ENCODE results near the gene LONRF2. TPM values are rescaled to one million over a fixed set of nuclear protein-coding genes. Genes with fewer than 3 reads are reported as not detected.

Gene LONRF2
- total RNA-seq, 1 experiment from 2014 or later, result 2.7 TPM

DNA sequence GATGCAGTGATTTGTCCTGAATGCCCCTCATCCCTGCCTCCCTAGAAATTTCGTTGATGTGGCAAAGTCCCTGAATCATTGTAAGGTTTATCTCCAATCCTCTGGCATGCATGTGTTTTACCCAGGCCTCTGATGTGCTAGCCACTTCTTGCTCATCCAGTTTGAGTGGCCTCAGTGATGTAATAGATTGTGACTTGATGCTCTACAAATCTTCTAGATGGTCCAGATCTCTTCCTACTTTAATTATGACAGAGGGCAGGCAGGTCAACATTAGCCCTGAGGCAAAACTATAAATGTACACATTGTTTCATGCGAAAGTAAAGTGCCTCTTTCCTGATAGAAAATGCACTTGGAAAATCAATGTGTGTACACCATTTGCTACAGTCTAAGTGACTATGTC, 54.5 kb downstream of the LONRF2 start:
- no peak overlapping the region for H4K8ac ChIP-seq (replicated peaks; ENCODE audit: insufficient read length, low read depth, low read length)
- no peak overlapping the region for H4K91ac ChIP-seq (ENCODE audit: insufficient read length, low read depth, low read length)
- H3K18ac ChIP-seq (ENCODE audit: insufficient read length, low read depth, low read length), result no peak overlapping the region
- no peak overlapping the region for H2BK15ac ChIP-seq (ENCODE audit: low read depth, low read length)
- H3K14ac ChIP-seq (ENCODE audit: insufficient read depth, low read length), result no peak overlapping the region
- H2BK120ac ChIP-seq (ENCODE audit: low read depth, low read length, poor library complexity, severe bottlenecking), result no peak overlapping the region
- no peak overlapping the region for H3K4me2 ChIP-seq (ENCODE audit: insufficient read depth, insufficient read length, low read length)
- H3K23ac ChIP-seq (ENCODE audit: insufficient read length, low read depth, low read length), result no peak overlapping the region
- no peak overlapping the region for H3K27ac ChIP-seq (ENCODE audit: insufficient read length, low read depth, low read length)
- no peak overlapping the region for H4K5ac ChIP-seq (ENCODE audit: insufficient read length, low read depth, low read length)
- no peaks in the 10 kb centered on the region for H3K79me2 ChIP-seq (ENCODE audit: insufficient read depth, low read length)
- H3K4me1 ChIP-seq (ENCODE audit: insufficient read depth, low read length), result no peaks in the 10 kb centered on the region
- H4K20me1 ChIP-seq (ENCODE audit: control insufficient read depth, insufficient read depth, insufficient read length), result no peaks in the 10 kb centered on the region
- no peak overlapping the region for H2BK5ac ChIP-seq (ENCODE audit: insufficient read length, low read length)
- H3K27me3 ChIP-seq (ENCODE audit: insufficient read depth, low read length), result no peaks in the 10 kb centered on the region
- no peak overlapping the region for H3K4me3 Mint-ChIP-seq
- H3K36me3 Mint-ChIP-seq (ENCODE audit: insufficient read depth in 1 of 3, low read depth in 3 of 3), result peaks cover 3 to 9% (median 4%) of the 10 kb centered on the region in 3 experiments; a peak in 5 of 7 replicates
- H3K27me3 Mint-ChIP-seq (ENCODE audit: low read depth), result no peaks in the 10 kb centered on the region; the same call in 1 of the 2 replicates
- H2AK5ac ChIP-seq (ENCODE audit: insufficient read length, low read length), result no peak overlapping the region
- no peak overlapping the region for H3K9ac ChIP-seq (ENCODE audit: extremely low read depth, insufficient read length, low read length)
- no peak overlapping the region for H3K27ac Mint-ChIP-seq
- DNase-seq, result no peak
- H2BK20ac ChIP-seq (ENCODE audit: low read depth, low read length, poor library complexity, severe bottlenecking), result no peak overlapping the region
- H3K79me1 ChIP-seq (ENCODE audit: insufficient read depth, low read depth, low read length, poor library complexity, severe bottlenecking), result no peaks in the 10 kb centered on the region
- no peaks in the 10 kb centered on the region for H3K9me3 ChIP-seq (ENCODE audit: control insufficient read depth, low read depth, low read length)
- no peak overlapping the region for H2AFZ ChIP-seq (ENCODE audit: low read length)
- no peak overlapping the region for H2BK12ac ChIP-seq (ENCODE audit: insufficient read length, low read depth, low read length)
- H3K9me3 Mint-ChIP-seq, result peaks cover 9 to 11% of the 10 kb centered on the region in 2 experiments; a peak in 4 of 5 replicates
- TF ChIP-seq, protein P1, sequence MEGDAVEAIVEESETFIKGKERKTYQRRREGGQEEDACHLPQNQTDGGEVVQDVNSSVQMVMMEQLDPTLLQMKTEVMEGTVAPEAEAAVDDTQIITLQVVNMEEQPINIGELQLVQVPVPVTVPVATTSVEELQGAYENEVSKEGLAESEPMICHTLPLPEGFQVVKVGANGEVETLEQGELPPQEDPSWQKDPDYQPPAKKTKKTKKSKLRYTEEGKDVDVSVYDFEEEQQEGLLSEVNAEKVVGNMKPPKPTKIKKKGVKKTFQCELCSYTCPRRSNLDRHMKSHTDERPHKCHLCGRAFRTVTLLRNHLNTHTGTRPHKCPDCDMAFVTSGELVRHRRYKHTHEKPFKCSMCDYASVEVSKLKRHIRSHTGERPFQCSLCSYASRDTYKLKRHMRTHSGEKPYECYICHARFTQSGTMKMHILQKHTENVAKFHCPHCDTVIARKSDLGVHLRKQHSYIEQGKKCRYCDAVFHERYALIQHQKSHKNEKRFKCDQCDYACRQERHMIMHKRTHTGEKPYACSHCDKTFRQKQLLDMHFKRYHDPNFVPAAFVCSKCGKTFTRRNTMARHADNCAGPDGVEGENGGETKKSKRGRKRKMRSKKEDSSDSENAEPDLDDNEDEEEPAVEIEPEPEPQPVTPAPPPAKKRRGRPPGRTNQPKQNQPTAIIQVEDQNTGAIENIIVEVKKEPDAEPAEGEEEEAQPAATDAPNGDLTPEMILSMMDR (conservative IDR thresholded peaks at IDR 0.05), result no peak
- no peak overlapping the region for H3K4ac ChIP-seq (ENCODE audit: low read depth, low read length)
- no peak overlapping the region for H3T11ph ChIP-seq (ENCODE audit: low read length)
- no CpG with 5 or more reads among the region's 2 CpGs for WGBS (ENCODE audit: extremely low coverage, insufficient read length, low lambda C conversion rate)
- H3K4me1 Mint-ChIP-seq, result peaks cover 8 to 9% of the 10 kb centered on the region in 2 experiments; a peak in 3 of 4 replicates
- H3K56ac ChIP-seq (ENCODE audit: insufficient read length, low read depth, low read length), result no peak overlapping the region
- no peaks in the 10 kb centered on the region for H3K23me2 ChIP-seq (ENCODE audit: insufficient read length, low read depth, low read length, poor library complexity, severe bottlenecking)

All from H9 (cell line).